Transverse colon (tissue), 3 donors: ENCODE data around the gene ZNF429.

Source experiments
- EP300 ChIP-seq: sonication (generic); formaldehyde crosslinking; IDR thresholded peaks from one replicate; pipeline ENCODE4 v1.6.1; 2017; ENCODE audit warnings: antibody characterized with exemption, low read depth
- POLR2A ChIP-seq: fragments of 450-650 bp; IDR thresholded peaks from one replicate; pipeline ENCODE4 v1.6.1; 2016; ENCODE audit warnings: antibody characterized with exemption, mild to moderate bottlenecking, moderate library complexity
- TF ChIP-seq, protein P1 (sequence below), 5 experiments: fragments of 200-600 bp in 3 of 5; fragments of 450-650 bp in 2 of 5; sonication (generic) in 3 of 5; IDR thresholded peaks; 1 replicate in 2 of 5; 2 replicates in 3 of 5; pipeline ENCODE4 v1.5.1; 2016 to 2017; ENCODE audit warnings: antibody characterized with exemption in 5 of 5, inconsistent platforms in 3 of 5, mild to moderate bottlenecking in 2 of 5, moderate library complexity in 1 of 5

GRCh38 chr19:21513651-21514050 is 8.2 kb downstream of the ZNF429 start:
- TF ChIP-seq, protein P1, sequence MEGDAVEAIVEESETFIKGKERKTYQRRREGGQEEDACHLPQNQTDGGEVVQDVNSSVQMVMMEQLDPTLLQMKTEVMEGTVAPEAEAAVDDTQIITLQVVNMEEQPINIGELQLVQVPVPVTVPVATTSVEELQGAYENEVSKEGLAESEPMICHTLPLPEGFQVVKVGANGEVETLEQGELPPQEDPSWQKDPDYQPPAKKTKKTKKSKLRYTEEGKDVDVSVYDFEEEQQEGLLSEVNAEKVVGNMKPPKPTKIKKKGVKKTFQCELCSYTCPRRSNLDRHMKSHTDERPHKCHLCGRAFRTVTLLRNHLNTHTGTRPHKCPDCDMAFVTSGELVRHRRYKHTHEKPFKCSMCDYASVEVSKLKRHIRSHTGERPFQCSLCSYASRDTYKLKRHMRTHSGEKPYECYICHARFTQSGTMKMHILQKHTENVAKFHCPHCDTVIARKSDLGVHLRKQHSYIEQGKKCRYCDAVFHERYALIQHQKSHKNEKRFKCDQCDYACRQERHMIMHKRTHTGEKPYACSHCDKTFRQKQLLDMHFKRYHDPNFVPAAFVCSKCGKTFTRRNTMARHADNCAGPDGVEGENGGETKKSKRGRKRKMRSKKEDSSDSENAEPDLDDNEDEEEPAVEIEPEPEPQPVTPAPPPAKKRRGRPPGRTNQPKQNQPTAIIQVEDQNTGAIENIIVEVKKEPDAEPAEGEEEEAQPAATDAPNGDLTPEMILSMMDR (IDR thresholded peaks at IDR 0.05) = no peak
- TF ChIP-seq EP300 (no peak), POLR2A (no peak)
